ENCODE results near the gene ZBTB46. TPM values are rescaled to one million over a fixed set of nuclear protein-coding genes. Genes with fewer than 3 reads are reported as not detected.
A peak's percentile ranks its signal among the peaks of the same experiment; 100 is the strongest.
"Not testable (repeated sequence)": the region's sequence is repeated elsewhere in the genome, so short reads cannot be mapped to it uniquely, and the experiment has no call there.

Gene ZBTB46
- total RNA-seq, 1 donor from 2014 or later, result 13.1 TPM

DNA sequence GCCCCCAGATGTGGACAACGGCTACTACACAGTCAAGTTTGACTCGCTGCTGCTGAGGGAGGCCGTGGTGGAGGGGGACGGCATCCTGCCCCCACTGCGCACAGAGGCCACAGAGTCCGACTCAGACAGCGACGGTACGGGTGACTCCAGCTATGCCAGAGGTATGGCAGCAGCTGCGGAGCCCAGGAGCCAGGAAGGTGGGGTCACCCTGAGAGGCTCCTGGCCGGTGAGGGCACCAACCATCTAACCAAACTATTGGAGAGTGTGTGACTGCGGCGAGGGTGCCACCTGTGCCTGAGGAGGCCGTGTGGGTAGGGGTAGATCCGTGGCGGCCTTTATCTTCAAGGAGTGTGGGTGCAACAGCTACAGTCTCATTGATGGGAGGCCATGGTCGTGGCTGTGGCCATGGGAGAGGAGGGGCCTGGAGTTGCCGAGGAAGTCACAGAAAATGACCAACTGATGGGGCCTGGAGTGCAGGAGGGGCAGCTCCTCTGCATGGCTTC is 97.4 kb downstream of the ZBTB46 start:
- intact Hi-C loops (cut with micrococcal nuclease), result no loop called here
- peak; percentile 20 for DNase-seq
- no peak for ATAC-seq

- intact Hi-C loops (cut with micrococcal nuclease), result no loop called here
- ATAC-seq (no peak), DNase-seq (no peak)
These were observed 97.9 kb downstream of the ZBTB46 start for GRCh38 chr20:63733117-63733516.

DNA sequence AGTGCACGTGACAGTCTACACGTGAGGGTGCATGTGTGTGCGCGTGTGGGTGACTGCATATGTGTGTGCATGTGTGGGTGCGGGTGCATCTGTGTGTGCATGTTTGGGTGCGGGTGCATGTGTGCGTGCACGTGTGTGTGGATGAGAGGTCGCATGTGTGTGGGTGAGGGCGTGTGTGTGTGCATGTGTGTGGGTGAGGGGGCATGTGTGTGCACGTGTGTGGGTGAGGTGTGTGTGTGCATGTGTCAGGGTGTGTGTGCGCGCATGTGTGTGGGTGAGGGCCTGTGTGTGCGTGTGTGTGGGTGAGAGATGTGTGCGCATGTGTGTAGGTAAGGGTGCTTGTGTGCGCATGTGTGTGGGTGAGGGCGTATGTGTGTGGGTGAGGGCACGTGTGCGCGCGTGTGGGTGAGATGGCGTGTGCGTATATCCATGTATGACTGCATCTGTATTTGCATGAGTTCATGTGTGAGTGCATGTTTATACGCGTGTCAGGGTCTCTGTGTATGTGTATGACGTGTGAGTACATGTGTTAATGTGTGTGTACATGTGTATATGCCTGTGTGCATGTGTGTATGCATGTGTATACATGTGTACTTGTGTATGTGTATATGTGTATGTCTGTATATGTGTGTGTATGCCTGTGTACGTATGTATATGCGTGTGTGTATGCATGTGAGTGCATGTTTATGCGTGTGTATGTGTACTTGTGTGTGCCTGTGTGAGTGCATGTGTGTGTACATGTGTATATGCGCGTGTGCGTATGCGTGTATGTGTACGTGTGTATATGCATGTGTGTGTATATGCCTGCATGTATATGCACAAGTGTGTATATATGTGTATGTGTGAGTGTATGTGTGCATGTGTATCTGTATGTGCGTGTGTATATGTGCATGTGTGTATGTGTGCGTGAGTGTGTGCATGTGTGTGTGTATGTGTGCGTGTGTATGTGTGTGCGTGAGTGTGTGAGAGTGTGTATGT is 98.7 kb downstream of the ZBTB46 start:
- intact Hi-C loops (cut with micrococcal nuclease), result no loop called here
- ATAC-seq, result no peak
- DNase-seq, result no peak

GRCh38 chr20:63731410-63731809 is 99.7 kb downstream of the ZBTB46 start:
- ATAC-seq (no peak), DNase-seq (no peak)
- intact Hi-C loops (cut with micrococcal nuclease), result no loop called here

- DNase-seq; ATAC-seq; intact Hi-C loops (cut with micrococcal nuclease): not testable (repeated sequence)
These were observed 100.8 kb downstream of the ZBTB46 start for GRCh38 chr20:63730189-63730733.

GRCh38 chr20:63722967-63723622 is 108.0 kb downstream of the ZBTB46 start:
- DNase-seq; ATAC-seq; intact Hi-C loops (cut with micrococcal nuclease): not testable (repeated sequence)

GRCh38 chr20:63718996-63719395 is 112.1 kb downstream of the ZBTB46 start:
- no peak for ATAC-seq

DNA sequence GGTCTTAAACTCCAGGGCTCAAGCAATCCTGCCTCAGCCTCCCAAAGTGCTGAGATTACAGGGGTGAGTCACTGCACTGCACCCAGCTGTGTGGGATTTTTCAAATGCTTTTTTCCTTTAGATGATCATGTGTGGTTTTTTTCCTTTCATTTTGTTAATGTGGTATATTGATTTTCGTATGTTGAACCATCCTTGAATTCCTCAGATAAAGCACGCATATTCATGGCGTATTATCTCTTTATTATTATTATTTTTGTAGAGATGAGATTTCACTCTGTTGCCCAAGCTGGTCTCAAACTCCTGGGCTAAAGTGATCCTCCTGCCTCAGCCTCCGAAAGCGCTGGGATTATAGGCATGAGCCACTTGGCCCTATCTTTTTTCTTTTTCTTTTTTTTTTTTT is 116.2 kb downstream of the ZBTB46 start:
- no peak for DNase-seq
- intact Hi-C loops (cut with micrococcal nuclease), result no loop called here
- no peak for ATAC-seq

More at GRCh38 chr20:63718996-63719395, 112.1 kb downstream of the ZBTB46 start:
- DNase-seq, result no peak
- intact Hi-C loops (cut with micrococcal nuclease), result no loop called here

- no peak for DNase-seq
- intact Hi-C loops (cut with micrococcal nuclease), result no loop called here
- ATAC-seq, result no peak
These were observed 118.9 kb downstream of the ZBTB46 start for GRCh38 chr20:63712191-63712590.

DNA sequence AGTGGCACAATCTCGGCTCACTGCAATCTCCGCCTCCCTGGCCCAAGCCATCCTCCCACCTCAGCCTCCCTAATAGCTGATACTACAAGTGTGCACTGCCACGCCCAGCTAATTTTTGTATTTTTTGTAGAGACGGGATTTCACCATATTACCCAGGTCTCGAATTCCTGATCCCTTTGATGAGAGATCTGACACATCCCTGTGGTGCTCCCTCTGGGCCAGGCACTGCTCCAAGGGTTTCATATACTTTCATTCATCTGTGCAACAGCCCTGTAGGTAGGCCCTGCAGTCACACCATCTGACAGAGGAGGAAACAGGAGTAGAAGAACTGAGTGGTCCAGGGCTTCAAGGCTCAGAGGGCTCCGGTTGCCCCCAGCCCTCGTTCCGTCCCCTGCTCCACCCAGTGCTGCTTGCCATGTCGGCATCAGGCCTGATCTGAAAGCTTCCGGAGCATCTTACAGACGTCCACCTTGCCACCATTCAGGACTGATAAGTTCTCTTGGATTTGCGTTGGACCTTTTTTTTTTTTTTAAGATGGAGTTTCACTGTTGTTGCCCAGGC is 119.9 kb downstream of the ZBTB46 start:
- intact Hi-C loops (cut with micrococcal nuclease), result no loop called here
- DNase-seq, result peak; percentile 16
- no peak for ATAC-seq

- no peak for ATAC-seq
- intact Hi-C loops (cut with micrococcal nuclease), result no loop called here
- peak; percentile 27 for DNase-seq
These were observed 121.9 kb downstream of the ZBTB46 start for GRCh38 chr20:63709149-63709527.

DNA sequence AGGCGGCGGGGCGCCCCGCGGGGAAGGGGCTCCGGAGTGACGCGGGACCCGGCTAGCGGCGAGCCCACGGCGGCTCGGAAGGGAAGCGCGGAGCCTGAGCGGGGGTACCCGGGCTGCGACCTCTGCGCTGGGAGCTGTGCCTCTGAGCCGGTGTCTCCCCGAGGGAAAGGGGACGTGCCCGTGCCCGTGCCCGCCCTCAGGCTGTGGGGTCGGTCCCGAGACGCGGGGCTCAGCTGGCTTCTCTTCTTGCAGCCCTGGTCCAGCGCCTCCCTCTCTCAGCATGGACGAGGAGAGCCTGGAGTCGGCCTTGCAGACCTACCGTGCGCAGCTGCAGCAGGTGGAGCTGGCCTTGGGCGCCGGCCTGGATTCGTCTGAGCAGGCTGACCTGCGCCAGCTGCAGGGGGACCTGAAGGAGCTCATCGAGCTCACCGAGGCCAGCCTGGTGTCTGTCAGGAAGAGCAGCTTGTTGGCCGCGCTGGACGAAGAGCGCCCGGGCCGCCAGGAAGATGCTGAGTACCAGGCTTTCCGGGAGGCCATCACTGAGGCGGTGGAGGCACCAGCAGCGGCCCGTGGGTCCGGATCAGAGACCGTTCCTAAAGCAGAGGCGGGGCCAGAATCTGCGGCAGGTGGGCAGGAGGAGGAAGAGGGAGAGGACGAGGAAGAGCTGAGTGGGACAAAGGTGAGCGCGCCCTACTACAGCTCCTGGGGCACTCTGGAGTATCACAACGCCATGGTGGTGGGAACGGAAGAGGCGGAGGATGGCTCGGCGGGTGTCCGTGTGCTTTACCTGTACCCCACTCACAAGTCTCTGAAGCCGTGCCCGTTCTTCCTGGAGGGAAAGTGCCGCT is 122.5 kb downstream of the ZBTB46 start:
- intact Hi-C loops (cut with micrococcal nuclease), result no loop called here

DNA sequence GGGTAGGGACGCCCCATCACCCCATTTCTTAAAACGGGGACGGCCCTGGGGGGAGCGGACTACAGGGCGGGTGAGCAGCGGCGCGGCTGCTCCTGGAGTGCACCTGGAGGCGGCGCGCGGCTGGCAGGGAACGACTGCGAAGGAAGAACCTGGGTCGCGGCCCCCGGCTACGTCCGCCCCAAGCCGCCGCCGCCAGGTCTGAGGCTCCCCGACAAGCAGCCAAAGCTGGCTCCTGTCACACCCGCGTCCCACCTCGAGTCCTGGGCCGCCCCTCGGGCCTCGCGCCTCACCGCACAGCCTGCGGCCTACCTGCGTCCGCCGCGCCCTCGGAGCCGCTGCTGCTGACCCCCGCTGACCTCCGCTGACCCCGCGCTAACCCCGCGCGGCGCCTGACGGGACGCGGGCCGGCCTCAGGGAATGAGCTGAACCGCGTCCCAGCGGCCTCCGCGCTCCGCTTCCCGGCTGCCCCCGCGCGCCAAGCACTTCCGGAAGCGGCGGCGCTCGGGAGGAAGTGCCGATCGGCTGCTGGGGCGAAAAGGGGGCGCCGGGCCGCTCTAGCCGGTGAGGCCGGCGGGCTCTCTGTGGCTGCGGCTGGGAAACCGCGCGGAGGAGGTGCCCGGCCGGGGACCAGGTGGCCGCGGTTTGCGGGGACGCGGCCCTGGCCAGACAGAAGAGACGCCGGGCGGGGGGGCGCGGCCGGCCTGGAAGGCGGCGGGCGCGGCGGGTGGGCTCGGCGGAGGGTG is 123.3 kb downstream of the ZBTB46 start, which contains the start of the genes ARFRP1 and ZGPAT:
ARFRP1 (minus strand) TSS at position 419 of the 743 bp plus-strand sequence. CDS start 885 bp downstream, outside the sequence.
ZGPAT (plus strand) TSS at position 482 of the 743 bp plus-strand sequence. CDS start 542 bp downstream, outside the sequence.
- intact Hi-C loops (cut with micrococcal nuclease), result no loop called here
- peak; percentile 97 for ATAC-seq
- DNase-seq, result peak; percentile 96

More for the DNA sequence above, 122.5 kb downstream of the ZBTB46 start:
- DNase-seq, result peak; percentile 31
- ATAC-seq, result no peak

GRCh38 chr20:63706852-63707557 is 124.1 kb downstream of the ZBTB46 start:
- peak; percentile 56 for DNase-seq

DNA sequence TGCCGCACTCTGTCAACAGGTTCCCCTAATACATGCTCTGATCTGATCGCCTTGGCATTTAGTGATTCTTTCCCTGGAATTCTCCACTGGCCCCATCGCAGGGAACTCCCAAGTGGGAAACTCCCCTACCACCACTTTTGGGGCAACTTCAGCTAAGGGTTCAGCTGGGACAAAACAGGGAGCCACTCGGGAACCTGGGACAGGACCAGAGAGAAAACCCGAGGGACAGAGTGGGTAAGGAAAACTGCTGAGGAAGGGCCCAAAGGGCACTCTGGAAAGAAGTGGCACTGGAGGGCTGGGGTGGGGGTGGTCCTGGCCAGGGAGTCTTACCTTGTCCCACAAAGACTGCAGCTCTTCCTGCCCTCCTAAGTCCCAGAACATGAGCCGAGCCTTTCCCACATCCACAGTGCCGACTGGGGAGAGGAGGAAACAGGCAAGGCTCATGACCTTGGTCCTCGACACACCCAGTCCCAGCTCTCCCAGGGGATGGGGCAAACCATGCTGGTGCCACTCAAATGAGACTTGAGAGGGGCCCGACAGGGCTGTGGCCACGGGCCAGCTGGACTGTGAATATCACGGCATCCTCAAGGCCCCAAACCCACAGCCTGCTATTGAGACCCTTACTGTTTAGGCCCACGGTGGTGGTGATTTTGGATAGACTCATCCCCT is 124.9 kb downstream of the ZBTB46 start:
- intact Hi-C loops (cut with micrococcal nuclease), result no loop called here
- DNase-seq (peak; percentile 30), ATAC-seq (no peak)

More at GRCh38 chr20:63706852-63707557, 124.1 kb downstream of the ZBTB46 start:
- intact Hi-C loops (cut with micrococcal nuclease), result no loop called here
- ATAC-seq, result peak; percentile 29

- intact Hi-C loops (cut with micrococcal nuclease), result no loop called here
- DNase-seq (peak; percentile 18), ATAC-seq (no peak)
These were observed 125.6 kb downstream of the ZBTB46 start for GRCh38 chr20:63705232-63706026.

Data from left ventricle myocardium superior (tissue), 1 donor.